Measurements from ENCODE around the gene PTER. TPM values are rescaled to one million over a fixed set of nuclear protein-coding genes. Genes with fewer than 3 reads are reported as not detected.

PTER gene
- 7.3 and 7.8 TPM in 2 replicates for total RNA-seq
- long read RNA-seq, partial matches to known transcripts, result 0 of 15 reads
- long read RNA-seq, other reads (novel, unspliced or antisense), result 4 of 15 reads

GRCh38 chr10:16436758-16437539 is at the start of gene PTER:
Gene PTER, plus strand, starts transcription at chr10:16437010. Its CDS starts 47,375 bp downstream, at chr10:16484385.
- Mint-ChIP-seq H3K4me1 (peaks cover 25% of the 10 kb centered on the region), H3K4me3 (peak within 1 kb of the TSS; percentile 92), H3K36me3 (ENCODE audit: low read depth) (no peaks in the 10 kb centered on the region), H3K27me3 (ENCODE audit: low read depth) (peaks cover 29% of the 10 kb centered on the region), H3K27ac (ENCODE audit: unreplicated experiment) (peak within 1 kb of the TSS; percentile 73), H3K9me3 (no peaks in the 10 kb centered on the region)
- no peak for TF ChIP-seq CTCF (conservative IDR thresholded peaks at IDR 0.05)
- DNase-seq (ENCODE audit: low read depth, low spot score), result peak; percentile 90

GRCh38 chr10:16392531-16393069 is 44.2 kb upstream of the PTER start:
- Mint-ChIP-seq H3K4me3 (no peak overlapping the region), H3K9me3 (no peaks in the 10 kb centered on the region), H3K27ac (ENCODE audit: unreplicated experiment) (no peak overlapping the region), H3K36me3 (ENCODE audit: low read depth) (no peaks in the 10 kb centered on the region), H3K4me1 (no peaks in the 10 kb centered on the region), H3K27me3 (ENCODE audit: low read depth) (peaks cover 16% of the 10 kb centered on the region)
- no peak for TF ChIP-seq CTCF (conservative IDR thresholded peaks at IDR 0.05)
- DNase-seq (ENCODE audit: low read depth, low spot score), result no peak

- H3K36me3 Mint-ChIP-seq (ENCODE audit: low read depth), result no peaks in the 10 kb centered on the region
- no peak overlapping the region for H3K4me3 Mint-ChIP-seq
- H3K27ac Mint-ChIP-seq (ENCODE audit: unreplicated experiment), result no peak overlapping the region
- no peak for TF ChIP-seq CTCF (conservative IDR thresholded peaks at IDR 0.05)
- no peaks in the 10 kb centered on the region for H3K9me3 Mint-ChIP-seq
- no peak for DNase-seq (ENCODE audit: low read depth, low spot score)
- H3K27me3 Mint-ChIP-seq (ENCODE audit: low read depth), result peaks cover 16% of the 10 kb centered on the region
- H3K4me1 Mint-ChIP-seq, result no peaks in the 10 kb centered on the region
Measured at GRCh38 chr10:16393271-16393858, 43.4 kb upstream of the PTER start.

GRCh38 chr10:16401416-16401815 is 35.4 kb upstream of the PTER start:
- Mint-ChIP-seq H3K4me1 (no peaks in the 10 kb centered on the region), H3K9me3 (no peaks in the 10 kb centered on the region)

DNA sequence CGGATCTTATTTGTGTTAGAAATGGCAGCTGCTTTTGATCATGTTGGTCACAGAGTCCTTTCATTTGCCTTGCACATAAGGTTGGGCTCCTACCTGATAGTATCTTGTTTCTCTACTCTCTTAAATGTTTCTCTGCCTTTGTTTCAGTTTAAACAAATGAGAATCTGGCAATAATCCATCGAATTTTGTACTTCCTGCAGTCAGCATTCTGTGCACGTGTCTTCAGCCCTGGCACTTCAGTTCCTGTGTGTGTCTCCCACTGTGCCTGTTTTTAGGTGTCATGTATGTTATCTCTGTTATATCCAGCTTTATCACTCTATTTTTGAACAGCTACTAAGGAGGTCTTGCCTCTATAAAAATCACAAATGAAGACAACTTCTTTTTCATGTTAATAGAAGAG is 28.4 kb upstream of the PTER start:
- no peaks in the 10 kb centered on the region for H3K4me1 Mint-ChIP-seq
- no peaks in the 10 kb centered on the region for H3K9me3 Mint-ChIP-seq
- H3K27ac Mint-ChIP-seq (ENCODE audit: unreplicated experiment), result no peak overlapping the region
- no peaks in the 10 kb centered on the region for H3K36me3 Mint-ChIP-seq (ENCODE audit: low read depth)
- no peak overlapping the region for H3K4me3 Mint-ChIP-seq
- DNase-seq (ENCODE audit: low read depth, low spot score), result no peak
- TF ChIP-seq CTCF (conservative IDR thresholded peaks at IDR 0.05), result no peak
- peaks cover 23% of the 10 kb centered on the region for H3K27me3 Mint-ChIP-seq (ENCODE audit: low read depth)

More at GRCh38 chr10:16401416-16401815, 35.4 kb upstream of the PTER start:
- TF ChIP-seq CTCF (conservative IDR thresholded peaks at IDR 0.05), result no peak
- Mint-ChIP-seq H3K27ac (ENCODE audit: unreplicated experiment) (no peak overlapping the region), H3K36me3 (ENCODE audit: low read depth) (no peaks in the 10 kb centered on the region), H3K4me3 (no peak overlapping the region), H3K27me3 (ENCODE audit: low read depth) (peaks cover 10% of the 10 kb centered on the region)
- DNase-seq (ENCODE audit: low read depth, low spot score), result no peak
